Activated T-helper 2 cell treated with anti-CD3 and anti-CD28 coated beads, Interferon-gamma antibody, Interleukin-2, Interleukin-4, amounts not matched to agents 10 μg/mL and 5 μg/mL and 100 μg/mL, durations not matched to agents 14 hours and 24 hours and 36 hours (primary cell): ENCODE results near the gene LYRM4. TPM values are rescaled to one million over a fixed set of nuclear protein-coding genes. Genes with fewer than 3 reads are reported as not detected.
"Not testable (repeated sequence)": the region's sequence is repeated elsewhere in the genome, so short reads cannot be mapped to it uniquely, and the experiment has no call there.

Experiments
- DNase-seq: peaks from one replicate; pipeline ENCODE4 v3.0.0; 2021; ENCODE audit warnings: low spot score
- H3K27ac Mint-ChIP-seq: one replicate; pipeline ENCODE4 v1.8.0; 2021; ENCODE audit warnings: mixed read lengths
- H3K27me3 Mint-ChIP-seq: one replicate; pipeline ENCODE4 v1.8.0; 2021; ENCODE audit warnings: low read depth, mixed read lengths
- H3K36me3 Mint-ChIP-seq: one replicate; pipeline ENCODE4 v1.8.0; 2021; ENCODE audit warnings: low read depth, mixed read lengths
- H3K4me1 Mint-ChIP-seq: one replicate; pipeline ENCODE4 v1.8.0; 2021; ENCODE audit warnings: low read depth, mixed read lengths
- H3K4me3 Mint-ChIP-seq: one replicate; pipeline ENCODE4 v1.8.0; 2021; ENCODE audit warnings: low read depth, mild to moderate bottlenecking, moderate library complexity, mixed read lengths
- H3K9me3 Mint-ChIP-seq: one replicate; pipeline ENCODE4 v1.8.0; 2021; ENCODE audit warnings: mixed read lengths
- intact Hi-C: fragments of 100-400 bp; cut with micrococcal nuclease; formaldehyde crosslinking; loops from one replicate; pipeline ENCODE4 v1.15.1; 2023
- total RNA-seq: library from RNA; stranded (reverse); gene quantifications from 2 replicates; pipeline ENCODE4 v1.2.3, GENCODE V29; 2022

Gene LYRM4
- total RNA-seq, 1 donor from 2014 or later = 48.6 TPM

DNA sequence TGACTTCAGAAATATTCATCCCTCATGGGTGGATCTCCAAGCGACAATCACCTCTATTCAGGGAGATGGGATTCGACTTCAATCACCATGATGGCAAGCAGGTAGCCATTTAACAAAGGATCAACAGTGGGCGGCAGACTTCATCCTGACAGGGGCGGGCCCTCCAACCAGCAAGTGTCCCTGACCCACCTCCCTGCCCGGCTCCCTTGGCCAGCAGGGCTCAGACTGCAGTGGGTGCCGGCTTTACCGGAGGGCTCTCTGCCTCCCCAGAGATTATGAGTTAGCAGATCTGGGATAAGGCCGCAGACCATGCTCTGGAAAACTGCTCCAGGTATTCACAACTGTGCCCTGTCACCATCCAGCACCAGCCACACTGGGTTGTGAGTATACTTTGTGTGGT lies 136.2 kb downstream of the LYRM4 start:
- Mint-ChIP-seq H3K4me3 (no peak overlapping the region), H3K9me3 (no peaks in the 10 kb centered on the region), H3K27ac (no peak overlapping the region), H3K36me3 (no peaks in the 10 kb centered on the region), H3K4me1 (no peaks in the 10 kb centered on the region), H3K27me3 (no peaks in the 10 kb centered on the region)
- intact Hi-C loops = no loop called here
- no peak for DNase-seq

DNA sequence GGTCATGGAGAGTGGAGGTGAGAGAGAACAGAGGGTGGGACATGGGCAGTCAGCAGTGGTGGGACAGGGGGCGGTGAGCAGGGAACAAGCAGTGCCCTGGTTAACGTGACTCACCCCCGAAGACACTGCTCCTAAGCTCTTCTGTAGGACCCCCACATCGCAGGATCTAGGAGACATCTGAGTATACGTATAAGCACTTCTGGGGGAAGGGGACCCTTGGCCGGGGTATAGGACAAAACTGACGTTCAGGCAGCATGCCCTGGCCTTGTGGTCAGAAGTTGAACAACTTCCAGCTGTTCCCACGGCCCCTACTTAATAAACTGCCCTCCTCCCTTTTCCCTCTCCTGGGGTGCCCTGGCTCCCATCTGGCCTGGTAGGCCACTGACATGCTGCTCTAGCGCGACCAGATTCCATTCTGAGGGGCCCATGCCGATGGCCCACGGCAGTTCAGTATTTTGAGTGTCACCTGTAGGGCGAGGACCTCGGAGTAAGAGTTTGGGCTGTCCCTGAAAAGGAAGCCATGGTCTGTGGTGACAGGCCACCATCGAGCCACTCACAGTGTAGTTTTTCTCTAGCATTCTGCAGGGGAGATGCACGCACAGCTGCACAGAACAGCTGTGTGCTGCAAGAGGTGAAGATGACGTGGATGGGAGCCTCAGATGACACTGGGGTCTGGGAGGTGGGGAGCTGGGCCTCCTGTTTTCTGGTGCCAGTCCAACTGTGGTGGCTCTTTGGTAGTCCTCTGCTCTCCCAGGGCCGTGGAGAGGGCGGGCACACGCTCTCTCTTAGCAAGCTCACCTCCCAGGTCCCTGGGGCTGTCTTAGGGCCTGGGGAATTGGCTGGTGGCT lies 137.2 kb downstream of the LYRM4 start:
- no peaks in the 10 kb centered on the region for H3K4me1 Mint-ChIP-seq
- no peak overlapping the region for H3K4me3 Mint-ChIP-seq
- no peak overlapping the region for H3K27ac Mint-ChIP-seq
- no peaks in the 10 kb centered on the region for H3K27me3 Mint-ChIP-seq
- H3K9me3 Mint-ChIP-seq = no peaks in the 10 kb centered on the region
- DNase-seq = no peak
- no peaks in the 10 kb centered on the region for H3K36me3 Mint-ChIP-seq
- intact Hi-C loops = no loop called here

- Mint-ChIP-seq H3K27me3 (no peaks in the 10 kb centered on the region), H3K4me3 (no peak overlapping the region), H3K27ac (no peak overlapping the region), H3K36me3 (no peaks in the 10 kb centered on the region), H3K4me1 (no peaks in the 10 kb centered on the region), H3K9me3 (no peaks in the 10 kb centered on the region)
- intact Hi-C loops = no loop called here
- DNase-seq = no peak
These were observed 138.1 kb downstream of the LYRM4 start for GRCh38 chr6:5122504-5123112.

DNA sequence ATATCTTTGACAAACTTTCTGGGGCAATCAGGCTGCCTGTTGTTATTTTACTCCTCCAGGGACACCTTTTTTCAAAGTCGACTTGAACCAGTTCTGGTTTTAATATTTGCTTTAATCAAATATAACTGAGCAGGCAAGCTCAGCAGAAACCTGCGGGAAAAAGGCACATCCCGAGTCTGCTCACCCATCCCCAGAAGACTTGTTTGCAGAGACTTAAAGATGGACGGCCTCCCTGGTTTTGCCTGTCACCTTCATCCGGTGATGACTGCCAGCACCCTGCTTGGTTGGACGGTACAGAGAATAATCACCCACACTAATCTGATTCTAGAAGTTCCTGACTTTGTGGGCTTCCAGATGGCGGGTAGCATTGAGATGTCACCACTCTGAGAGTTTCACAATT lies 138.8 kb downstream of the LYRM4 start:
- Mint-ChIP-seq H3K9me3 (no peaks in the 10 kb centered on the region), H3K27ac (no peak overlapping the region), H3K36me3 (no peaks in the 10 kb centered on the region), H3K27me3 (no peaks in the 10 kb centered on the region), H3K4me3 (no peak overlapping the region), H3K4me1 (no peaks in the 10 kb centered on the region)
- intact Hi-C loops = no loop called here
- DNase-seq = no peak

DNA sequence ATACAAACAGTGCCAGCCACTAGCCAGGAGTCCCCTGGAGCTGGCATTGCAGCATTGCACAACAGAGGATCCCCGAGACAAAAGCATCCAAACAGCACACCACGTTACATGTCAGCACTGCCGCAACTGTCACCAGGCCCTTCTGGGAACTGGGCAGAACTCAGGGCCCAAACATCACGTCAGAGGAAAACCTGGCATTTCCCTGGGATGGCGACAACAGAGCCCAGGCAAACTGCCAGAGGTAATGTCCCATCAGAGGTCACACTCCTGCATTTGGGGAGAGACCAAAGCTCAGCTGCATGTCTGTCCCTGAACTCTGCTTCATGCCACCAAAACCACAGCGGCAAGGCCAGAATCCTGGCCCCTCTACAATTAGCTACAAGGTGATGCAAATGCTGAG lies 139.3 kb downstream of the LYRM4 start:
- no peaks in the 10 kb centered on the region for H3K4me1 Mint-ChIP-seq
- no peaks in the 10 kb centered on the region for H3K9me3 Mint-ChIP-seq
- H3K36me3 Mint-ChIP-seq = no peaks in the 10 kb centered on the region
- H3K4me3 Mint-ChIP-seq = no peak overlapping the region
- no peak overlapping the region for H3K27ac Mint-ChIP-seq
- DNase-seq = no peak
- intact Hi-C loops = no loop called here
- H3K27me3 Mint-ChIP-seq = no peaks in the 10 kb centered on the region

- H3K36me3 Mint-ChIP-seq, H3K4me3 Mint-ChIP-seq, H3K9me3 Mint-ChIP-seq, H3K4me1 Mint-ChIP-seq, H3K27ac Mint-ChIP-seq, intact Hi-C loops, DNase-seq, H3K27me3 Mint-ChIP-seq: not testable (repeated sequence)
These were observed 140.2 kb downstream of the LYRM4 start for GRCh38 chr6:5120543-5120942.

GRCh38 chr6:5120011-5120410 lies 140.7 kb downstream of the LYRM4 start:
- Mint-ChIP-seq H3K27me3 (no peaks in the 10 kb centered on the region), H3K4me1 (no peaks in the 10 kb centered on the region), H3K36me3 (no peaks in the 10 kb centered on the region), H3K4me3 (no peak overlapping the region), H3K27ac (no peak overlapping the region), H3K9me3 (no peaks in the 10 kb centered on the region)
- intact Hi-C loops = no loop called here
- DNase-seq = no peak

DNA sequence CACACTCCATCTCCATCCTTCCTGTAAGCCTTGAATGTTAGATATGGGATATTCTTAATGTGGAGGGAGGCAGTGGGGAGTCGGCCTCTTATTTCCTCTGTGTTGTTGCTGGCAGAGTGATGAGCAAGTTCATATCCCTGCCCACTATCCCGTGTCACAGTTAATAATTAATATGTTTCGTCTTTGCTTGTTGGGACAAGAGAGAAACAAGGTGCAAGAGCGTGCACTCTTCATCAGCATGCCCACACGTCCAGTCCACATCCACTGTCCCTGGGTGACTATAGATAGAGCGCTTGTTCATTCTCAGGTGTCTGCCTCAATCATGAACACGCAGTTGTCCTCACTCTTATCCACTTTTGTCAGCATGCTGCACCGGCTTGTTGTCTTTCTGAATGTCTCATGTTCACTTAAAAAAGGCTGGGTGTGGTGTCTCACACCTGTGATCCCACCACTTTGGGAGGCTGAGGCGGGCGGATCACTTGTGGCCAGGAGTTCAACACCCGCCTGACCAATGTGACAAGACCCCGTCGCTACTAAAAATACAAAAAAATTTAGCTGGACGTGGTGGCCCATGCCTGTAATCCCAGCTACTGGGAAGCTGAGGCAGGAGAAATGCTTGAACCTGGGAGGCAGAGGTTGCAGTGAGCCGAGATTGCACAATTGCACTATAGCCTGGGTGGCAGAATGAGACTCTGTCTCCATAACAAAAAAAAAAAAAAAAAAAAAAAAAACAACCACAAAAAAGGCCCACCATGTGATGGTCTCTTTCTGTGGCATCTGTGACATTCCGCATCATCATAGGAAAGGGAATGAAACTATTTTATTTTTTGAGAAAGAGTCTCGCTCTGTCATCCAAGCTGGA lies 141.4 kb downstream of the LYRM4 start:
- no peak overlapping the region for H3K27ac Mint-ChIP-seq
- no peaks in the 10 kb centered on the region for H3K36me3 Mint-ChIP-seq
- H3K4me1 Mint-ChIP-seq = no peaks in the 10 kb centered on the region
- intact Hi-C loops = no loop called here
- H3K27me3 Mint-ChIP-seq = no peaks in the 10 kb centered on the region
- H3K9me3 Mint-ChIP-seq = no peaks in the 10 kb centered on the region
- no peak for DNase-seq
- H3K4me3 Mint-ChIP-seq = no peak overlapping the region

GRCh38 chr6:5116243-5116991 lies 144.3 kb downstream of the LYRM4 start:
- no peak overlapping the region for H3K27ac Mint-ChIP-seq
- no peaks in the 10 kb centered on the region for H3K27me3 Mint-ChIP-seq
- no peak for DNase-seq
- H3K36me3 Mint-ChIP-seq = no peaks in the 10 kb centered on the region
- intact Hi-C loops = no loop called here
- no peaks in the 10 kb centered on the region for H3K4me1 Mint-ChIP-seq
- H3K9me3 Mint-ChIP-seq = no peaks in the 10 kb centered on the region
- no peak overlapping the region for H3K4me3 Mint-ChIP-seq

- intact Hi-C loops = no loop called here
- no peaks in the 10 kb centered on the region for H3K36me3 Mint-ChIP-seq
- DNase-seq = no peak
- H3K27ac Mint-ChIP-seq = no peak overlapping the region
- H3K4me1 Mint-ChIP-seq = no peaks in the 10 kb centered on the region
- H3K9me3 Mint-ChIP-seq = no peaks in the 10 kb centered on the region
- H3K4me3 Mint-ChIP-seq = no peak overlapping the region
- no peaks in the 10 kb centered on the region for H3K27me3 Mint-ChIP-seq
These were observed 145.6 kb downstream of the LYRM4 start for GRCh38 chr6:5115168-5115567.

GRCh38 chr6:5113096-5113495 lies 147.7 kb downstream of the LYRM4 start:
- H3K4me1 Mint-ChIP-seq = no peaks in the 10 kb centered on the region
- no peak for DNase-seq
- H3K27me3 Mint-ChIP-seq = no peaks in the 10 kb centered on the region
- H3K9me3 Mint-ChIP-seq = no peaks in the 10 kb centered on the region
- intact Hi-C loops = no loop called here
- H3K36me3 Mint-ChIP-seq = no peaks in the 10 kb centered on the region
- H3K27ac Mint-ChIP-seq = no peak overlapping the region
- no peak overlapping the region for H3K4me3 Mint-ChIP-seq

GRCh38 chr6:5112066-5112799 lies 148.5 kb downstream of the LYRM4 start:
- Mint-ChIP-seq H3K4me1 (no peaks in the 10 kb centered on the region), H3K36me3 (no peaks in the 10 kb centered on the region), H3K9me3 (no peaks in the 10 kb centered on the region), H3K27ac (no peak overlapping the region), H3K27me3 (no peaks in the 10 kb centered on the region), H3K4me3 (no peak overlapping the region)
- no peak for DNase-seq
- intact Hi-C loops = no loop called here
